Testis (tissue), 3 donors: ENCODE data around the gene SLC29A3. TPM values are rescaled to one million over a fixed set of nuclear protein-coding genes. Genes with fewer than 3 reads are reported as not detected.

Source experiments
- DNase-seq: peaks from one replicate; pipeline ENCODE4 v3.0.0-alpha.2; 2019
- H3K27ac ChIP-seq, 2 donors: fragments of 200-600 bp; sonication (generic); one replicate each; pipeline ENCODE4 v1.5.1; 2019
- H3K27me3 ChIP-seq: fragments of 200-600 bp; sonication (generic); one replicate; pipeline ENCODE4 v1.5.1; 2019
- H3K36me3 ChIP-seq: fragments of 200-600 bp; sonication (generic); one replicate; pipeline ENCODE4 v1.5.1; 2017; ENCODE audit warnings: low read depth; ENCODE audit errors: missing control alignments
- H3K4me1 ChIP-seq: fragments of 200-600 bp; sonication (generic); one replicate; pipeline ENCODE4 v1.5.1; 2019
- H3K4me3 ChIP-seq, 2 donors: fragments of 200-600 bp; sonication (generic); one replicate each; pipeline ENCODE4 v1.5.1; 2017 to 2019
- H3K9me3 ChIP-seq: fragments of 200-600 bp; sonication (generic); one replicate; pipeline ENCODE4 v1.5.1; 2017
- CTCF ChIP-seq, 3 experiments: fragments of 450-650 bp in 2 of 3; fragments of 200-600 bp in 1 of 3; sonication (generic) in 1 of 3; IDR thresholded peaks; one replicate each; pipeline ENCODE4 v1.5.1; 2016 to 2019; ENCODE audit warnings: antibody characterized with exemption in 3 of 3, mild to moderate bottlenecking in 2 of 3, moderate library complexity in 1 of 3
- POLR2A ChIP-seq: fragments of 450-650 bp; IDR thresholded peaks from one replicate; pipeline ENCODE4 v1.6.1; 2017; ENCODE audit warnings: antibody characterized with exemption, mild to moderate bottlenecking, moderate library complexity
- WGBS, 2 donors: methylation state at CpG; one replicate each; pipeline ENCODE4 v1.1.5; 2018; 5-methylcytosine and 5-hydroxymethylcytosine counted together
- intact Hi-C: fragments of 100-400 bp; cut with DNase I; formaldehyde crosslinking; loops from one replicate; pipeline ENCODE4 v1.15.1; 2023; ENCODE audit warnings: low total_unique reads
- polyA plus RNA-seq: library from polyadenylated mRNA; stranded (reverse); fragments of 350-450 nt; fragmentation: Illumina TruSeq; extraction: RNeasy Lipid Tissue Mini Kit (QIAGEN cat#74804); gene quantifications from one replicate; pipeline ENCODE4 v1.2.3, GENCODE V29; 2014; ENCODE audit warnings: low read depth, low replicate concordance; ENCODE audit not compliant: insufficient read depth
- total RNA-seq, 2 donors: library from RNA; depleted of rRNA; stranded (reverse); fragments of >200 nt; gene quantifications; one replicate each; pipeline ENCODE4 v1.2.3, GENCODE V29; 2016

Gene SLC29A3
- total and polyA plus RNA-seq, 3 donors from 2014 or later: 10.7 to 14.0 (median 12.7) TPM

- Histone ChIP-seq H3K27ac (no peak overlapping the region), H3K4me3 (no peak overlapping the region), H3K9me3 (no peaks in the 10 kb centered on the region), H3K4me1 (no peaks in the 10 kb centered on the region), H3K36me3 (no peaks in the 10 kb centered on the region), H3K27me3 (no peaks in the 10 kb centered on the region)
- intact Hi-C loops: no loop called here
- 70 to 84% methylated on average over 7 to 8 of the region's 8 CpGs for WGBS, 2 donors
- no peak for TF ChIP-seq POLR2A
- TF ChIP-seq CTCF (IDR thresholded peaks at IDR 0.05): no peak
- DNase-seq: no peak
Measured at GRCh38 chr10:71307469-71308085, 11.5 kb upstream of the SLC29A3 start.

GRCh38 chr10:71308244-71308643 is 10.8 kb upstream of the SLC29A3 start:
- 90% methylated on average over 2 of the region's 2 CpGs; no CpG with 5 or more reads in 1 of the 2 donors for WGBS, 2 donors

GRCh38 chr10:71308985-71309384 is 10.1 kb upstream of the SLC29A3 start:
- Histone ChIP-seq H3K27ac (no peak overlapping the region), H3K9me3 (no peaks in the 10 kb centered on the region), H3K4me3 (no peak overlapping the region), H3K36me3 (no peaks in the 10 kb centered on the region), H3K4me1 (peaks cover 12% of the 10 kb centered on the region), H3K27me3 (no peaks in the 10 kb centered on the region)
- 41 to 72% methylated on average over 3 of the region's 3 CpGs for WGBS, 2 donors
- no peak for DNase-seq
- intact Hi-C loops: no loop called here
- TF ChIP-seq CTCF (IDR thresholded peaks at IDR 0.05) (no peak), POLR2A (no peak)

More at GRCh38 chr10:71308244-71308643, 10.8 kb upstream of the SLC29A3 start:
- Histone ChIP-seq H3K4me1 (peaks cover 6% of the 10 kb centered on the region), H3K27me3 (no peaks in the 10 kb centered on the region), H3K36me3 (no peaks in the 10 kb centered on the region), H3K27ac (no peak overlapping the region), H3K4me3 (no peak overlapping the region), H3K9me3 (no peaks in the 10 kb centered on the region)
- TF ChIP-seq CTCF (IDR thresholded peaks at IDR 0.05) (no peak), POLR2A (no peak)
- intact Hi-C loops: no loop called here
- no peak for DNase-seq

GRCh38 chr10:71309919-71310318 is 9.1 kb upstream of the SLC29A3 start:
- DNase-seq: no peak
- intact Hi-C loops: loop anchor here (10.0 kb wide), 1 partner anchor 265 kb away; no protein-coding TSS in a partner anchor
- TF ChIP-seq CTCF (IDR thresholded peaks at IDR 0.05) (no peak), POLR2A (no peak)
- no peaks in the 10 kb centered on the region for H3K36me3 ChIP-seq
- H3K27ac ChIP-seq: no peak overlapping the region
- no peak overlapping the region for H3K4me3 ChIP-seq
- 62 to 77% methylated on average over 2 to 3 of the region's 3 CpGs for WGBS, 2 donors
- H3K4me1 ChIP-seq: peaks cover 14% of the 10 kb centered on the region
- no peaks in the 10 kb centered on the region for H3K9me3 ChIP-seq
- H3K27me3 ChIP-seq: no peaks in the 10 kb centered on the region

GRCh38 chr10:71312220-71312619 is 6.8 kb upstream of the SLC29A3 start:
- no peak for DNase-seq
- Histone ChIP-seq H3K4me1 (peaks cover 14% of the 10 kb centered on the region), H3K9me3 (no peaks in the 10 kb centered on the region), H3K36me3 (no peaks in the 10 kb centered on the region), H3K27ac (no peak overlapping the region), H3K4me3 (no peak overlapping the region), H3K27me3 (no peaks in the 10 kb centered on the region)
- 79 to 85% methylated on average over 1 of the region's 1 CpG for WGBS, 2 donors
- TF ChIP-seq CTCF (IDR thresholded peaks at IDR 0.05) (no peak), POLR2A (no peak)
- intact Hi-C loops: loop anchor here (10.0 kb wide), 1 partner anchor 263 kb away; no protein-coding TSS in a partner anchor
